Esophagus (tissue), 2 donors: Measurements from ENCODE around the gene AIFM3. TPM values are rescaled to one million over a fixed set of nuclear protein-coding genes. Genes with fewer than 3 reads are reported as not detected.

Experiments
- H3K27ac ChIP-seq, 2 donors: one replicate each; pipeline ENCODE4 v1.5.1; 2013; ENCODE audit warnings: low read depth in 2 of 2, mild to moderate bottlenecking in 2 of 2, inconsistent platforms in 1 of 2, low read length in 1 of 2, moderate library complexity in 1 of 2
- H3K27me3 ChIP-seq, 2 donors: one replicate each; pipeline ENCODE4 v1.6.1; 2013; ENCODE audit warnings: low read length in 2 of 2, control low read depth in 1 of 2, mild to moderate bottlenecking in 1 of 2; ENCODE audit not compliant: insufficient read depth in 2 of 2, control insufficient read depth in 1 of 2
- H3K36me3 ChIP-seq, 2 donors: one replicate each; pipeline ENCODE4 v1.6.1; 2013; ENCODE audit warnings: low read length in 1 of 2; ENCODE audit not compliant: control insufficient read depth in 2 of 2, insufficient read depth in 2 of 2
- H3K4me1 ChIP-seq, 2 donors: one replicate each; pipeline ENCODE4 v1.6.1; 2013; ENCODE audit warnings: low read length in 1 of 2; ENCODE audit not compliant: control insufficient read depth in 2 of 2, insufficient read depth in 2 of 2
- H3K4me3 ChIP-seq, 2 donors: one replicate each; pipeline ENCODE4 v1.5.1; 2013; ENCODE audit warnings: low read length in 2 of 2, mild to moderate bottlenecking in 2 of 2, low read depth in 1 of 2, moderate library complexity in 1 of 2
- H3K9me3 ChIP-seq, 2 donors: one replicate each; pipeline ENCODE4 v1.6.1; 2013; ENCODE audit warnings: mild to moderate bottlenecking in 2 of 2, low read depth in 1 of 2, low read length in 1 of 2, moderate library complexity in 1 of 2; ENCODE audit not compliant: control insufficient read depth in 2 of 2, insufficient read depth in 1 of 2
- WGBS, 2 donors: extraction: QIAGEN DNeasy Blood & Tissue Kit; methylation state at CpG; one replicate each; pipeline ENCODE4 v1.1.7; 2013; 5-methylcytosine and 5-hydroxymethylcytosine counted together
- polyA plus RNA-seq, 2 donors: library from polyadenylated mRNA; stranded (reverse); fragments of 200-250 nt; gene quantifications; one replicate each; pipeline ENCODE4 v1.2.3, GENCODE V29; 2013
- donor health status: healthy with polysubstance abuse.
- donor health status: Bipolar disorder and iron deficiency.

The AIFM3 gene
- polyA plus RNA-seq, 2 donors, result 1.1 to 1.7 TPM

- Histone ChIP-seq H3K27ac (no peak overlapping the region), H3K4me1 (peaks cover 2 to 15% of the 10 kb centered on the region in 2 donors), H3K4me3 (no peak overlapping the region), H3K9me3 (no peaks in the 10 kb centered on the region), H3K27me3 (no peaks in the 10 kb centered on the region), H3K36me3 (peaks cover 8 to 15% of the 10 kb centered on the region in 2 donors)
- WGBS, 2 donors, result 91 to 94% methylated on average over 5 of the region's 5 CpGs
These were observed 18.1 kb upstream of the AIFM3 start for GRCh38 chr22:20948989-20949388.

GRCh38 chr22:20949698-20950183, 17.3 kb upstream of the AIFM3 start:
- H3K27ac ChIP-seq, result peak overlapping the region in 1 of 2 donors; percentile 18
- 81 to 87% methylated on average over 13 of the region's 13 CpGs for WGBS, 2 donors

GRCh38 chr22:20951151-20951931, 15.7 kb upstream of the AIFM3 start:
- peaks cover 8 to 15% of the 10 kb centered on the region in 2 donors for H3K36me3 ChIP-seq
- WGBS, 2 donors, result 59 to 73% methylated on average over 10 of the region's 10 CpGs
- H3K9me3 ChIP-seq, result no peaks in the 10 kb centered on the region
- no peak overlapping the region for H3K4me3 ChIP-seq
- H3K27ac ChIP-seq, result peak overlapping the region; percentile 44 to 77
- H3K4me1 ChIP-seq, result peaks cover 2 to 19% of the 10 kb centered on the region in 2 donors
- H3K27me3 ChIP-seq, result no peaks in the 10 kb centered on the region

More at GRCh38 chr22:20949698-20950183, 17.3 kb upstream of the AIFM3 start:
- Histone ChIP-seq H3K4me3 (no peak overlapping the region), H3K9me3 (no peaks in the 10 kb centered on the region), H3K36me3 (peaks cover 8 to 15% of the 10 kb centered on the region in 2 donors), H3K4me1 (peaks cover 2 to 17% of the 10 kb centered on the region in 2 donors), H3K27me3 (no peaks in the 10 kb centered on the region)

- Histone ChIP-seq H3K9me3 (no peaks in the 10 kb centered on the region), H3K4me3 (no peak overlapping the region), H3K36me3 (peaks cover 8 to 15% of the 10 kb centered on the region in 2 donors), H3K27me3 (no peaks in the 10 kb centered on the region), H3K27ac (peak overlapping the region in 1 of 2 donors; percentile 27), H3K4me1 (peaks cover 2 to 19% of the 10 kb centered on the region in 2 donors)
- 80 to 89% methylated on average over 8 of the region's 8 CpGs for WGBS, 2 donors
These were observed 15.1 kb upstream of the AIFM3 start for GRCh38 chr22:20951932-20952380.

GRCh38 chr22:20952544-20953341, 14.3 kb upstream of the AIFM3 start:
- WGBS, 2 donors, result 79 to 85% methylated on average over 13 of the region's 13 CpGs
- Histone ChIP-seq H3K36me3 (peaks cover 8 to 15% of the 10 kb centered on the region in 2 donors), H3K9me3 (no peaks in the 10 kb centered on the region), H3K4me3 (no peak overlapping the region), H3K27me3 (no peaks in the 10 kb centered on the region), H3K27ac (peak overlapping the region in 1 of 2 donors; percentile 20), H3K4me1 (peaks cover 2 to 22% of the 10 kb centered on the region in 2 donors)

- peaks cover 2 to 26% of the 10 kb centered on the region in 2 donors for H3K4me1 ChIP-seq
- H3K27me3 ChIP-seq, result no peaks in the 10 kb centered on the region
- no peak overlapping the region for H3K4me3 ChIP-seq
- WGBS, 2 donors, result 58 to 65% methylated on average over 3 of the region's 3 CpGs
- H3K27ac ChIP-seq, result peak overlapping the region in 1 of 2 donors; percentile 20
- H3K9me3 ChIP-seq, result no peaks in the 10 kb centered on the region
- H3K36me3 ChIP-seq, result peaks cover 8 to 15% of the 10 kb centered on the region in 2 donors
These were observed 13.8 kb upstream of the AIFM3 start for GRCh38 chr22:20953342-20953608.

GRCh38 chr22:20953668-20954500, 13.2 kb upstream of the AIFM3 start:
- Histone ChIP-seq H3K36me3 (peaks cover 8 to 15% of the 10 kb centered on the region in 2 donors), H3K4me3 (no peak overlapping the region), H3K4me1 (peaks cover 2 to 26% of the 10 kb centered on the region in 2 donors), H3K27ac (peak overlapping the region; percentile 74 to 87), H3K9me3 (no peaks in the 10 kb centered on the region), H3K27me3 (no peaks in the 10 kb centered on the region)
- 63 to 72% methylated on average over 8 of the region's 8 CpGs for WGBS, 2 donors

GRCh38 chr22:20955548-20955947, 11.5 kb upstream of the AIFM3 start:
- Histone ChIP-seq H3K4me3 (no peak overlapping the region), H3K9me3 (no peaks in the 10 kb centered on the region), H3K4me1 (peaks cover 2 to 26% of the 10 kb centered on the region in 2 donors), H3K27me3 (no peaks in the 10 kb centered on the region), H3K27ac (no peak overlapping the region), H3K36me3 (peaks cover 8% of the 10 kb centered on the region in 2 donors)
- 90 to 91% methylated on average over 7 of the region's 7 CpGs for WGBS, 2 donors
